Measurements from ENCODE around the gene CAND1. TPM values are rescaled to one million over a fixed set of nuclear protein-coding genes. Genes with fewer than 3 reads are reported as not detected.

The CAND1 gene
- total and polyA plus RNA-seq, 2 of the 8 experiments (the other 6 are each of a cell fraction or from before 2014, with no cell fraction given) = 39.4 to 271 TPM

GRCh38 chr12:67315661-67316060 lies 46.5 kb downstream of the CAND1 start (continued):
- TF ChIP-seq ASH2L (IDR thresholded peaks at IDR 0.05; ENCODE audit: low read length) = no peak
- TF ChIP-seq TAF1 (IDR thresholded peaks at IDR 0.05; ENCODE audit: low read depth, low read length) = no peak
- no peak for TF ChIP-seq RAD21 (IDR thresholded peaks at IDR 0.05 in 1 of 2, conservative IDR thresholded peaks at IDR 0.05 in 1 of 2; ENCODE audit: low read depth in 2 of 2, low read length in 2 of 2)
- no peak for TF ChIP-seq CHD2 (IDR thresholded peaks at IDR 0.05; ENCODE audit: low read length)
- TF ChIP-seq HDAC6 (IDR thresholded peaks at IDR 0.05; ENCODE audit: low read depth, low read length) = no peak
- TF ChIP-seq, protein P1, sequence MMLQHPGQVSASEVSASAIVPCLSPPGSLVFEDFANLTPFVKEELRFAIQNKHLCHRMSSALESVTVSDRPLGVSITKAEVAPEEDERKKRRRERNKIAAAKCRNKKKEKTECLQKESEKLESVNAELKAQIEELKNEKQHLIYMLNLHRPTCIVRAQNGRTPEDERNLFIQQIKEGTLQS (IDR thresholded peaks at IDR 0.05; ENCODE audit: insufficient read depth, low read depth, low read length) = no peak
- TF ChIP-seq NRF1 (IDR thresholded peaks at IDR 0.05; ENCODE audit: low read depth, low read length) = no peak
